Esophagus muscularis mucosa (tissue), 4 donors: ENCODE measurements around the gene ZFP91. TPM values are rescaled to one million over a fixed set of nuclear protein-coding genes. Genes with fewer than 3 reads are reported as not detected.

Experiments used
- DNase-seq: peaks from one replicate; pipeline ENCODE4 v3.0.0-alpha.2; 2017; ENCODE audit errors: extremely low spot score
- H3K27ac ChIP-seq, 4 donors: fragments of 200-600 bp; sonication (generic); replicated peaks in 1 of 4; 1 replicate in 3 of 4; 2 replicates in 1 of 4; pipeline ENCODE4 v1.5.1; 2016 to 2019; ENCODE audit warnings: mild to moderate bottlenecking in 1 of 4
- H3K27me3 ChIP-seq, 4 donors: fragments of 200-600 bp; sonication (generic); one replicate each; pipeline versions ENCODE4 v1.5.1 to v1.6.0; 2016 to 2019
- H3K36me3 ChIP-seq, 4 donors: fragments of 200-600 bp; sonication (generic); one replicate each; pipeline ENCODE4 v1.5.1; 2016 to 2019
- H3K4me1 ChIP-seq, 4 donors: fragments of 200-600 bp; sonication (generic); one replicate each; pipeline ENCODE4 v1.5.1; 2016 to 2019
- H3K4me3 ChIP-seq, 4 donors: fragments of 200-600 bp; sonication (generic); 1 replicate in 2 of 4; 2 replicates in 2 of 4; pipeline ENCODE4 v1.5.1; 2016 to 2019; ENCODE audit warnings: mild to moderate bottlenecking in 4 of 4, moderate library complexity in 1 of 4
- H3K9me3 ChIP-seq, 4 donors: fragments of 200-600 bp; sonication (generic); 1 replicate in 3 of 4; 2 replicates in 1 of 4; pipeline ENCODE4 v1.5.1; 2016 to 2019
- EP300 ChIP-seq: sonication (generic); formaldehyde crosslinking; IDR thresholded peaks from one replicate; pipeline ENCODE4 v1.6.1; 2017; ENCODE audit warnings: antibody characterized with exemption
- POLR2A ChIP-seq: fragments of 450-650 bp; IDR thresholded peaks from one replicate; pipeline ENCODE4 v1.6.1; 2017; ENCODE audit warnings: antibody characterized with exemption, moderate library complexity, mild to moderate bottlenecking, low read depth
- POLR2AphosphoS5 ChIP-seq, 2 donors: sonication (generic); formaldehyde crosslinking; IDR thresholded peaks; one replicate each; pipeline ENCODE4 v1.6.1; 2017; ENCODE audit warnings: antibody characterized with exemption in 2 of 2
- WGBS: methylation state at CpG from one replicate; pipeline ENCODE4 v1.1.5; 2018; 5-methylcytosine and 5-hydroxymethylcytosine counted together
- intact Hi-C: fragments of 100-400 bp; cut with DNase I; formaldehyde crosslinking; loops from one replicate; pipeline ENCODE4 v1.15.1; 2023
- total RNA-seq, 4 donors: library from RNA; depleted of rRNA; stranded (reverse); fragments of >200 nt; gene quantifications; one replicate each; pipeline versions ENCODE4 v1.1.0 to v1.2.1, GENCODE V29; 2016
- TF ChIP-seq, protein P1 (sequence below), 3 experiments: fragments of 200-600 bp in 2 of 3; fragments of 450-650 bp in 1 of 3; sonication (generic) in 2 of 3; IDR thresholded peaks; one replicate each; pipeline ENCODE4 v1.5.1; 2017 to 2019; ENCODE audit warnings: antibody characterized with exemption in 3 of 3, mild to moderate bottlenecking in 2 of 3, moderate library complexity in 1 of 3

ZFP91 gene
- total RNA-seq, 4 donors from 2014 or later, result 71.1 to 90.2 (median 77.7) TPM

DNA sequence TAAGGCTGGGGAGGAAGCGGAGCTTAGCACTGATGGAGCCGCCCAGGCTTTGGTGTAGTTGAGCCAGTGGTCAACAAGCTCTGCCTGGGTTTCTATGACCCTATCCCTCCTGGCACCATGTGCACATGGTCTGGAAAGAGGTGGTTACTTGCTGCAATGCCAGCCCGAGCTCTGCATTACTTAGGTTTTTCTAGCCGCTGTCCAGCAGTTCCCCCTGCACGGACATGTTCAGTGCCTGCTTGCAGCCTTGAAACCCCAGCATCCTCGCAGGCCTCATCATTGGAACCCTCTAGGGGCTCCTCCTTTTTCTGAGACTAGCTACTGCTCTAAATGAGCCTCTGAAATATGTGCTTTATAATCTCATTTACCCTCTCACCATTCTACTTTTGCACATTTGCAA lies 60.2 kb downstream of the ZFP91 start:
- intact Hi-C loops, result no loop called here
- no peaks in the 10 kb centered on the region for H3K36me3 ChIP-seq
- no peak overlapping the region for H3K27ac ChIP-seq
- H3K4me3 ChIP-seq, result no peak overlapping the region
- H3K4me1 ChIP-seq, result peaks cover 9 to 15% (median 13%) of the 10 kb centered on the region in 4 donors
- TF ChIP-seq POLR2AphosphoS5 (IDR thresholded peaks at IDR 0.05) (no peak), EP300 (no peak), POLR2A (no peak)
- TF ChIP-seq, protein P1, sequence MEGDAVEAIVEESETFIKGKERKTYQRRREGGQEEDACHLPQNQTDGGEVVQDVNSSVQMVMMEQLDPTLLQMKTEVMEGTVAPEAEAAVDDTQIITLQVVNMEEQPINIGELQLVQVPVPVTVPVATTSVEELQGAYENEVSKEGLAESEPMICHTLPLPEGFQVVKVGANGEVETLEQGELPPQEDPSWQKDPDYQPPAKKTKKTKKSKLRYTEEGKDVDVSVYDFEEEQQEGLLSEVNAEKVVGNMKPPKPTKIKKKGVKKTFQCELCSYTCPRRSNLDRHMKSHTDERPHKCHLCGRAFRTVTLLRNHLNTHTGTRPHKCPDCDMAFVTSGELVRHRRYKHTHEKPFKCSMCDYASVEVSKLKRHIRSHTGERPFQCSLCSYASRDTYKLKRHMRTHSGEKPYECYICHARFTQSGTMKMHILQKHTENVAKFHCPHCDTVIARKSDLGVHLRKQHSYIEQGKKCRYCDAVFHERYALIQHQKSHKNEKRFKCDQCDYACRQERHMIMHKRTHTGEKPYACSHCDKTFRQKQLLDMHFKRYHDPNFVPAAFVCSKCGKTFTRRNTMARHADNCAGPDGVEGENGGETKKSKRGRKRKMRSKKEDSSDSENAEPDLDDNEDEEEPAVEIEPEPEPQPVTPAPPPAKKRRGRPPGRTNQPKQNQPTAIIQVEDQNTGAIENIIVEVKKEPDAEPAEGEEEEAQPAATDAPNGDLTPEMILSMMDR (IDR thresholded peaks at IDR 0.05), result no peak
- no peaks in the 10 kb centered on the region for H3K9me3 ChIP-seq
- WGBS, result 91% methylated on average over 6 of the region's 6 CpGs
- DNase-seq, result no peak
- H3K27me3 ChIP-seq, result no peaks in the 10 kb centered on the region

DNA sequence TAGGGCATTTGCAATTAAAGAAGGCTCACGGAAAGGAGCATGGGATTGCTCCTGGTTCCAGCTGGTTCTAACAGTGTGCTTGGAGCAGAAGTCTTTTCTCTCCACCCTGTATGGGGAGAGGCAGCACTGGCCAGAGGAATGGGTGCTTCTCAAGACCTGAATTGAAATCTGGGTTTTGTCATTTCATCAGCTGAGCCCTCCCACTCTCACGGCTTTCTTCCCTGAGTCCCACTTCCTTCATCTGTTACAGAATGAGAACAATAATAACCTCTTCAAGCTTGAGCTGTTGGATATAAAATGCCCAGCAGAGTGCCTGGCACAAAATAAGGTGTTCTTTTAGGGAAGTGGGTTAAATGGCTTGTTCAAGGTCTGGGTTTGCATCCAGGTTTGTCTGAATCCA lies 60.8 kb downstream of the ZFP91 start:
- TF ChIP-seq, protein P1 (IDR thresholded peaks at IDR 0.05), result no peak
- TF ChIP-seq POLR2AphosphoS5 (IDR thresholded peaks at IDR 0.05) (no peak), POLR2A (no peak), EP300 (no peak)
- Histone ChIP-seq H3K27me3 (no peaks in the 10 kb centered on the region), H3K9me3 (no peaks in the 10 kb centered on the region), H3K4me1 (peaks cover 9 to 15% (median 13%) of the 10 kb centered on the region in 4 donors), H3K27ac (no peak overlapping the region), H3K36me3 (no peaks in the 10 kb centered on the region), H3K4me3 (no peak overlapping the region)
- intact Hi-C loops, result no loop called here
- DNase-seq, result no peak
- 57% methylated on average over 2 of the region's 2 CpGs for WGBS

DNA sequence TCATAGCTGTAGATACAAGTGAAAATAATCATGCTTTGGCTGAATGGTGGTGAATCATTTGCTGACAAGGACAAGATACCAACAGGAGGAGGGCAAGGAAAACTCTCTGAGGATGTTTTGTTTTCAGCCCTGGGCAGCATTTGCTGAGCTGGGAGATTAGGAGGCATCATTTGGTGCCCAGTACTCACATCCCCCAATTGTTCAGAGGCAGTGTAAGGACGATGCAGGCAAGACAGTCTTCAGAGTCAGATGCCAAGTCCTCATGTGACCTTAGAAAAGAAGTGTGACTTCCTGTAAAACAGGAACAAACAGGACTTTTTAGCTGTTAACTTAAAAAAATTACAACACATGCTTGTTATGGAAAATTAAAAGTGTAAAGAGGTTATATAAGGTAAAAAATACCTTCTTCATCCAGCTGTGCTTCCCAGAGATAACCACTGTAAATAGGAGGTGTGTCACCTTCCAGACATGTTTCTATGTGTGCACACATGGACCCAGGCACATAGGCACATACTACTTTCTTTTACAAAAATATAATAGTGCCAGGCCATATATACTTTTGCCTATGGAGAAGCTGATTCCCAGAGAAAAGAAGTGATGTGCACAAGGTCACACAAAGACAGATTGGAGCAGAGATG lies 61.6 kb downstream of the ZFP91 start:
- TF ChIP-seq EP300, result no peak
- TF ChIP-seq POLR2A, result no peak
- TF ChIP-seq, protein P1 (IDR thresholded peaks at IDR 0.05), result no peak
- no peak for TF ChIP-seq POLR2AphosphoS5 (IDR thresholded peaks at IDR 0.05)
- peaks cover 9 to 15% (median 13%) of the 10 kb centered on the region in 4 donors for H3K4me1 ChIP-seq
- WGBS, result 13% methylated on average over 1 of the region's 1 CpG
- no peaks in the 10 kb centered on the region for H3K27me3 ChIP-seq
- H3K36me3 ChIP-seq, result no peaks in the 10 kb centered on the region
- H3K4me3 ChIP-seq, result no peak overlapping the region
- intact Hi-C loops, result no loop called here
- no peak overlapping the region for H3K27ac ChIP-seq
- H3K9me3 ChIP-seq, result no peaks in the 10 kb centered on the region
- no peak for DNase-seq

DNA sequence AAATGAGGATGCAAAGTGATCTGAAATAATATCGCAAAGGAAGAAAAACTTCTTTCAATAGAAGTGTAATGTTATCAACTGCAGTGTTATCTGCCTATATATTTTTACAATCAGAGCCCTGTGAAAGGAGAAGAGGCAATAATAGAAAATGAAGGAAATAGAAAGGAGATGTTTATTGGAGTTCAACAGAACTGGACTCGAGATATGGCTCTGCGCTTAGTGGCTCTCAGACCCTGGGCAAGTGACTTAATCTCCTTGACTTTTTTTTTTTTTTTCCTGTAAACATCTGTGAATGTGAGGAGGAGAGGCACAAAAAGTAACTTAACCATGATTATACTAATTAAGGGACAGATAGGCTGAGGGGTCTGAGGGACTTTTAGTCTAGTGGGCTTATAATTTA lies 62.5 kb downstream of the ZFP91 start:
- no peak overlapping the region for H3K27ac ChIP-seq
- H3K27me3 ChIP-seq, result no peaks in the 10 kb centered on the region
- H3K36me3 ChIP-seq, result no peaks in the 10 kb centered on the region
- intact Hi-C loops, result no loop called here
- TF ChIP-seq POLR2AphosphoS5 (IDR thresholded peaks at IDR 0.05), result no peak
- TF ChIP-seq, protein P1 (IDR thresholded peaks at IDR 0.05), result no peak
- no peak for TF ChIP-seq POLR2A
- no peak for TF ChIP-seq EP300
- H3K9me3 ChIP-seq, result no peaks in the 10 kb centered on the region
- H3K4me1 ChIP-seq, result peaks cover 9 to 15% (median 13%) of the 10 kb centered on the region in 4 donors
- WGBS, result 94% methylated on average over 3 of the region's 3 CpGs
- DNase-seq, result no peak
- H3K4me3 ChIP-seq, result no peak overlapping the region
